Cardiac muscle cell (in vitro differentiated cells and primary cell): ENCODE results near the gene PIGZ. TPM values are rescaled to one million over a fixed set of nuclear protein-coding genes. Genes with fewer than 3 reads are reported as not detected.

ENCODE experiments used
- DNase-seq, 2 donors: peaks; one replicate each; pipeline versions ENCODE4 v3.0.0 to v3.0.0-alpha.2; 2010 to 2017; ENCODE audit warnings: low read depth in 1 of 2, low spot score in 1 of 2
- H3K27ac ChIP-seq: fragments of 200-600 bp; sonication (generic); 2 replicates; pipeline ENCODE4 v1.5.1; 2016
- H3K27me3 ChIP-seq: fragments of 200-600 bp; sonication (generic); 2 replicates; pipeline ENCODE4 v1.6.0; 2016; ENCODE audit warnings: control low read depth
- H3K36me3 ChIP-seq: fragments of 200-600 bp; sonication (generic); 2 replicates; pipeline ENCODE4 v1.5.1; 2016; ENCODE audit warnings: control low read depth
- H3K4me1 ChIP-seq: fragments of 200-600 bp; sonication (generic); 2 replicates; pipeline ENCODE4 v1.8.1; 2017; ENCODE audit warnings: low read depth, mild to moderate bottlenecking, mixed run types
- H3K4me3 ChIP-seq: fragments of 200-600 bp; sonication (generic); 2 replicates; pipeline ENCODE4 v1.5.1; 2016; ENCODE audit warnings: mild to moderate bottlenecking
- H3K9me3 ChIP-seq: fragments of 200-600 bp; sonication (generic); 2 replicates; pipeline ENCODE4 v1.5.1; 2017; ENCODE audit warnings: low read depth, mild to moderate bottlenecking, control low read depth
- CTCF ChIP-seq: IDR thresholded peaks from 2 replicates; pipeline ENCODE4 v1.5.1; 2012; ENCODE audit warnings: low read depth, mild to moderate bottlenecking, low read length
- polyA plus RNA-seq: library from polyadenylated mRNA; unstranded; fragments of >200 nt; fragmentation: Nextera tagmentation; extraction: Ambion mirVana; gene quantifications from 2 replicates; pipeline ENCODE4 v1.2.1, GENCODE V29; 2016
- total RNA-seq: library from RNA; depleted of rRNA; stranded (reverse); fragments of >200 nt; gene quantifications from 2 replicates; pipeline ENCODE4 v1.2.3, GENCODE V29; 2016

Gene PIGZ
- total and polyA plus RNA-seq, 2 experiments from 2014 or later: 4.1 to 8.1 TPM

- Histone ChIP-seq H3K4me3 (no peak overlapping the region), H3K27me3 (no peaks in the 10 kb centered on the region), H3K36me3 (no peaks in the 10 kb centered on the region), H3K27ac (no peak overlapping the region), H3K9me3 (no peaks in the 10 kb centered on the region), H3K4me1 (peaks cover 7% of the 10 kb centered on the region)
- no peak for DNase-seq
- no peak for TF ChIP-seq CTCF
Measured at GRCh38 chr3:197007953-197008352, 39.3 kb upstream of the PIGZ start.

- Histone ChIP-seq H3K4me1 (peaks cover 5% of the 10 kb centered on the region), H3K27me3 (no peaks in the 10 kb centered on the region), H3K9me3 (no peaks in the 10 kb centered on the region), H3K27ac (no peak overlapping the region), H3K36me3 (no peaks in the 10 kb centered on the region), H3K4me3 (no peak overlapping the region)
- no peak for TF ChIP-seq CTCF
- no peak for DNase-seq
Measured at GRCh38 chr3:197007296-197007940, 38.8 kb upstream of the PIGZ start.

GRCh38 chr3:197006860-197007259, 38.2 kb upstream of the PIGZ start:
- H3K27ac ChIP-seq: no peak overlapping the region
- H3K9me3 ChIP-seq: no peaks in the 10 kb centered on the region
- H3K4me3 ChIP-seq: no peak overlapping the region
- no peaks in the 10 kb centered on the region for H3K27me3 ChIP-seq
- no peak for DNase-seq
- H3K36me3 ChIP-seq: no peaks in the 10 kb centered on the region
- peaks cover 5% of the 10 kb centered on the region for H3K4me1 ChIP-seq
- TF ChIP-seq CTCF: no peak

- peaks cover 5% of the 10 kb centered on the region for H3K4me1 ChIP-seq
- no peaks in the 10 kb centered on the region for H3K27me3 ChIP-seq
- no peaks in the 10 kb centered on the region for H3K9me3 ChIP-seq
- H3K4me3 ChIP-seq: no peak overlapping the region
- no peak for DNase-seq
- H3K36me3 ChIP-seq: no peaks in the 10 kb centered on the region
- H3K27ac ChIP-seq: no peak overlapping the region
- no peak for TF ChIP-seq CTCF
Measured at GRCh38 chr3:197006446-197006845, 37.8 kb upstream of the PIGZ start.

- H3K36me3 ChIP-seq: no peaks in the 10 kb centered on the region
- H3K27me3 ChIP-seq: no peaks in the 10 kb centered on the region
- peaks cover 3% of the 10 kb centered on the region for H3K4me1 ChIP-seq
- no peak for DNase-seq
- TF ChIP-seq CTCF: no peak
- H3K9me3 ChIP-seq: no peaks in the 10 kb centered on the region
- peak overlapping the region; percentile 32 for H3K4me3 ChIP-seq
- H3K27ac ChIP-seq: no peak overlapping the region
Measured at GRCh38 chr3:197003461-197004385, 35.1 kb upstream of the PIGZ start.
